BJ (cell line): Measurements from ENCODE around the gene MYCN. TPM values are rescaled to one million over a fixed set of nuclear protein-coding genes. Genes with fewer than 3 reads are reported as not detected.

Experiments
- CTCF ChIA-PET: fragments of 350-600 bp; formaldehyde crosslinking; extraction: SDS; loops from one replicate; lab custom pipeline; 2021; ENCODE audit warnings: antibody characterized with exemption, inconsistent platforms; lab: Yijun Ruan, JAX
- POLR2A ChIA-PET: fragments of 300-600 bp; sonication (Branson Sonifier 250); formaldehyde crosslinking; extraction: SDS; loops from one replicate; lab custom pipeline; 2021; ENCODE audit warnings: antibody characterized with exemption; lab: Charles Lee
- DNase-seq: peaks from one replicate; pipeline ENCODE4 v3.0.0-alpha.2; 2011; ENCODE audit warnings: low read depth
- H3K27me3 ChIP-seq: 2 replicates; pipeline ENCODE4 v1.6.0; 2011; ENCODE audit warnings: low read length; ENCODE audit not compliant: control insufficient read depth, insufficient read depth
- H3K36me3 ChIP-seq: 2 replicates; pipeline ENCODE4 v1.5.1; 2011; ENCODE audit warnings: low read length; ENCODE audit not compliant: control insufficient read depth, insufficient read depth
- H3K4me3 ChIP-seq: 2 replicates; pipeline ENCODE4 v1.5.1; 2011; ENCODE audit warnings: low read depth, mild to moderate bottlenecking, control low read depth, low read length
- polyA plus RNA-seq: library from polyadenylated mRNA; depleted of rRNA; stranded (reverse); fragments of >200 nt; gene quantifications from 2 replicates; pipeline ENCODE4 v1.2.3, GENCODE V29; 2011
- TF ChIP-seq, protein P1 (sequence below): IDR thresholded peaks from 2 replicates; pipeline ENCODE4 v1.5.1; 2011; ENCODE audit warnings: low read depth, mild to moderate bottlenecking, control low read depth, inconsistent platforms, low read length, moderate library complexity; ENCODE audit not compliant: insufficient read depth

MYCN gene
- polyA plus RNA-seq, 1 experiment: not detected

- no peaks in the 10 kb centered on the region for H3K27me3 ChIP-seq
- CTCF ChIA-PET: no interaction called here
- TF ChIP-seq, protein P1, sequence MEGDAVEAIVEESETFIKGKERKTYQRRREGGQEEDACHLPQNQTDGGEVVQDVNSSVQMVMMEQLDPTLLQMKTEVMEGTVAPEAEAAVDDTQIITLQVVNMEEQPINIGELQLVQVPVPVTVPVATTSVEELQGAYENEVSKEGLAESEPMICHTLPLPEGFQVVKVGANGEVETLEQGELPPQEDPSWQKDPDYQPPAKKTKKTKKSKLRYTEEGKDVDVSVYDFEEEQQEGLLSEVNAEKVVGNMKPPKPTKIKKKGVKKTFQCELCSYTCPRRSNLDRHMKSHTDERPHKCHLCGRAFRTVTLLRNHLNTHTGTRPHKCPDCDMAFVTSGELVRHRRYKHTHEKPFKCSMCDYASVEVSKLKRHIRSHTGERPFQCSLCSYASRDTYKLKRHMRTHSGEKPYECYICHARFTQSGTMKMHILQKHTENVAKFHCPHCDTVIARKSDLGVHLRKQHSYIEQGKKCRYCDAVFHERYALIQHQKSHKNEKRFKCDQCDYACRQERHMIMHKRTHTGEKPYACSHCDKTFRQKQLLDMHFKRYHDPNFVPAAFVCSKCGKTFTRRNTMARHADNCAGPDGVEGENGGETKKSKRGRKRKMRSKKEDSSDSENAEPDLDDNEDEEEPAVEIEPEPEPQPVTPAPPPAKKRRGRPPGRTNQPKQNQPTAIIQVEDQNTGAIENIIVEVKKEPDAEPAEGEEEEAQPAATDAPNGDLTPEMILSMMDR: no peak
- no peaks in the 10 kb centered on the region for H3K36me3 ChIP-seq
- POLR2A ChIA-PET: no interaction called here
- H3K4me3 ChIP-seq: no peak overlapping the region
- DNase-seq: no peak
Measured at GRCh38 chr2:15973481-15974401, 33.4 kb downstream of the MYCN start.

- TF ChIP-seq, protein P1: no peak
- DNase-seq: no peak
- POLR2A ChIA-PET: no interaction called here
- H3K36me3 ChIP-seq: no peaks in the 10 kb centered on the region
- CTCF ChIA-PET: no interaction called here
- H3K4me3 ChIP-seq: no peak overlapping the region
- H3K27me3 ChIP-seq: no peaks in the 10 kb centered on the region
Measured at GRCh38 chr2:15974565-15975260, 34.4 kb downstream of the MYCN start.

GRCh38 chr2:15975261-15975600 is 34.9 kb downstream of the MYCN start:
- POLR2A ChIA-PET: no interaction called here
- CTCF ChIA-PET: no interaction called here
- TF ChIP-seq, protein P1: no peak
- Histone ChIP-seq H3K4me3 (no peak overlapping the region), H3K36me3 (no peaks in the 10 kb centered on the region), H3K27me3 (no peaks in the 10 kb centered on the region)
- DNase-seq: no peak

GRCh38 chr2:15975676-15976075 is 35.3 kb downstream of the MYCN start:
- TF ChIP-seq, protein P1: no peak
- no peaks in the 10 kb centered on the region for H3K27me3 ChIP-seq
- CTCF ChIA-PET: no interaction called here
- H3K36me3 ChIP-seq: no peaks in the 10 kb centered on the region
- DNase-seq: no peak
- POLR2A ChIA-PET: no interaction called here
- no peak overlapping the region for H3K4me3 ChIP-seq

DNA sequence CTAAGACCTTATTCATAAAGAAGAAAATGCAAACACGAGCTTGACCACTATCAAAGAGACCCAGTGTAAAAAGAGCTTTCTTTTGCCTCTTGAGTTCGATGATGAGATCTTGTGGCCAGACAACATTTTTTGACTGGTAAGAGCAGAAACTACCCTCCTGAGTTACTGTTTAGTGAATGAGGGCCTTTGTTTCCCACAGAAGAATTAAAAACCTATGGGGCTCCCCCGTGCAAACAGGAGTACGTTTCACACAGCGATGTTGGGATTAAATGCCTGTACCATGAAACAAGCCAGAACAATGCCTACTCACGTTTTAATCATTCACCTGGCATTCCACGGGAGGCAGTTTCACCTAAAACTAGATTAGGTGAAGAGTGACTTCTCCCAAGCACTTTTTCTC is 36.0 kb downstream of the MYCN start:
- Histone ChIP-seq H3K27me3 (no peaks in the 10 kb centered on the region), H3K36me3 (no peaks in the 10 kb centered on the region), H3K4me3 (no peak overlapping the region)
- TF ChIP-seq, protein P1: no peak
- ChIA-PET POLR2A (no interaction called here), CTCF (no interaction called here)
- DNase-seq: no peak
